GM23338 (cell line): Measurements from ENCODE around the gene VEGFA. TPM values are rescaled to one million over a fixed set of nuclear protein-coding genes. Genes with fewer than 3 reads are reported as not detected.
A peak's percentile ranks its signal among the peaks of the same experiment; 100 is the strongest.

Experiments
- ATAC-seq: fragments of 200-7000 bp; cut with Tn5 transposase; 3 replicates; pipeline ENCODE4 v1.9.1; 2020
- DNase-seq: peaks from one replicate; pipeline ENCODE4 v3.0.0-alpha.2; 2015; ENCODE audit warnings: low spot score
- H2AFZ ChIP-seq: fragments of 200-600 bp; sonication (generic); 2 replicates; pipeline ENCODE4 v1.8.0; 2016; ENCODE audit warnings: antibody characterized with exemption, mild to moderate bottlenecking, moderate library complexity
- H3F3A ChIP-seq: fragments of 200-600 bp; sonication (generic); replicated peaks from 2 replicates; pipeline ENCODE4 v1.8.0; 2017; ENCODE audit warnings: antibody characterized with exemption, mixed run types, low read depth
- H3K27ac ChIP-seq: fragments of 200-600 bp; sonication (generic); 2 replicates; pipeline ENCODE4 v1.6.1; 2016; ENCODE audit warnings: low read depth
- H3K27me3 ChIP-seq: fragments of 200-600 bp; sonication (generic); 2 replicates; pipeline ENCODE4 v1.8.0; 2016; ENCODE audit warnings: mild to moderate bottlenecking, mixed run types, moderate library complexity; ENCODE audit not compliant: insufficient read depth
- H3K36me3 ChIP-seq: fragments of 200-600 bp; sonication (generic); 2 replicates; pipeline ENCODE4 v1.8.0; 2016; ENCODE audit warnings: mild to moderate bottlenecking; ENCODE audit not compliant: insufficient read depth
- H3K4me1 ChIP-seq: fragments of 200-600 bp; sonication (generic); 2 replicates; pipeline ENCODE4 v1.8.0; 2016; ENCODE audit warnings: mild to moderate bottlenecking, moderate library complexity; ENCODE audit not compliant: insufficient read depth
- H3K4me2 ChIP-seq: fragments of 200-600 bp; sonication (generic); 2 replicates; pipeline ENCODE4 v1.7.1; 2017; ENCODE audit warnings: mixed run types
- H3K4me3 ChIP-seq: fragments of 200-600 bp; sonication (generic); 2 replicates; pipeline ENCODE4 v1.6.1; 2016; ENCODE audit warnings: mixed run types
- H3K79me2 ChIP-seq: fragments of 200-600 bp; sonication (generic); replicated peaks from 2 replicates; pipeline ENCODE4 v1.8.0; 2017; ENCODE audit warnings: mild to moderate bottlenecking; ENCODE audit not compliant: insufficient read depth
- H3K9me2 ChIP-seq: fragments of 200-600 bp; sonication (generic); 2 replicates; pipeline ENCODE4 v1.8.0; 2017; ENCODE audit not compliant: insufficient read depth
- H4K20me1 ChIP-seq: fragments of 200-600 bp; sonication (generic); replicated peaks from 2 replicates; pipeline ENCODE4 v1.8.0; 2017; ENCODE audit warnings: mild to moderate bottlenecking; ENCODE audit not compliant: insufficient read depth
- H3K27ac Mint-ChIP-seq: 2 replicates; pipeline ENCODE4 v1.8.0; 2020; ENCODE audit warnings: inconsistent platforms, mild to moderate bottlenecking, moderate library complexity, mixed read lengths
- H3K27me3 Mint-ChIP-seq: 3 replicates; pipeline ENCODE4 v1.8.0; 2022; ENCODE audit warnings: low read depth, mild to moderate bottlenecking, moderate library complexity, mixed read lengths, inconsistent platforms; ENCODE audit not compliant: insufficient read depth, poor library complexity
- H3K36me3 Mint-ChIP-seq: 3 replicates; pipeline ENCODE4 v1.8.0; 2021; ENCODE audit warnings: low read depth, mild to moderate bottlenecking, inconsistent platforms, moderate library complexity, mixed read lengths
- H3K4me1 Mint-ChIP-seq: 3 replicates; pipeline ENCODE4 v1.8.0; 2020; ENCODE audit warnings: mild to moderate bottlenecking, inconsistent platforms, mixed read lengths
- H3K4me3 Mint-ChIP-seq: 3 replicates; pipeline ENCODE4 v1.8.0; 2021; ENCODE audit warnings: moderate library complexity, mild to moderate bottlenecking, inconsistent platforms, mixed read lengths
- H3K9me3 Mint-ChIP-seq: 3 replicates; pipeline ENCODE4 v1.8.0; 2020; ENCODE audit warnings: moderate library complexity, mild to moderate bottlenecking, inconsistent platforms, mixed read lengths
- EZH2 ChIP-seq: fragments of 200-600 bp; sonication (generic); IDR thresholded peaks from one replicate; pipeline ENCODE4 v1.8.0; 2017; ENCODE audit warnings: antibody characterized with exemption, mild to moderate bottlenecking, low read depth; ENCODE audit not compliant: unreplicated experiment
- EZH2phosphoT487 ChIP-seq: fragments of 200-600 bp; sonication (generic); IDR thresholded peaks from one replicate; pipeline ENCODE4 v1.8.1; 2018; ENCODE audit warnings: antibody characterized with exemption; ENCODE audit not compliant: unreplicated experiment
- polyA plus RNA-seq: library from polyadenylated mRNA; unstranded; fragments of >200 nt; fragmentation: Nextera tagmentation; extraction: Ambion mirVana; gene quantifications from 2 replicates; pipeline ENCODE4 v1.2.1, GENCODE V29; 2016
- total RNA-seq: library from RNA; depleted of rRNA; stranded (reverse); fragments of >200 nt; shearing (Covaris generic); gene quantifications from 2 replicates; pipeline ENCODE4 v1.2.3, GENCODE V29; 2014
- TF ChIP-seq, protein P1 (sequence below): fragments of 250-450 bp; sonication (Bioruptor Pico); IDR thresholded peaks from 2 replicates; pipeline ENCODE4 v1.5.0; 2020; ENCODE audit warnings: mild to moderate bottlenecking, moderate library complexity
- TF ChIP-seq, protein P2 (sequence below), 2 experiments: fragments of 200-600 bp in 1 of 2; sonication (generic) in 1 of 2; conservative IDR thresholded peaks; 2 replicates each; pipeline versions ENCODE4 v1.5.1 to v1.6.1; 2016 to 2017; ENCODE audit warnings: antibody characterized with exemption in 2 of 2, low read depth in 2 of 2, mild to moderate bottlenecking in 2 of 2, moderate library complexity in 1 of 2

VEGFA gene
- total and polyA plus RNA-seq, 2 experiments from 2014 or later = 10.9 to 61.1 TPM

DNA sequence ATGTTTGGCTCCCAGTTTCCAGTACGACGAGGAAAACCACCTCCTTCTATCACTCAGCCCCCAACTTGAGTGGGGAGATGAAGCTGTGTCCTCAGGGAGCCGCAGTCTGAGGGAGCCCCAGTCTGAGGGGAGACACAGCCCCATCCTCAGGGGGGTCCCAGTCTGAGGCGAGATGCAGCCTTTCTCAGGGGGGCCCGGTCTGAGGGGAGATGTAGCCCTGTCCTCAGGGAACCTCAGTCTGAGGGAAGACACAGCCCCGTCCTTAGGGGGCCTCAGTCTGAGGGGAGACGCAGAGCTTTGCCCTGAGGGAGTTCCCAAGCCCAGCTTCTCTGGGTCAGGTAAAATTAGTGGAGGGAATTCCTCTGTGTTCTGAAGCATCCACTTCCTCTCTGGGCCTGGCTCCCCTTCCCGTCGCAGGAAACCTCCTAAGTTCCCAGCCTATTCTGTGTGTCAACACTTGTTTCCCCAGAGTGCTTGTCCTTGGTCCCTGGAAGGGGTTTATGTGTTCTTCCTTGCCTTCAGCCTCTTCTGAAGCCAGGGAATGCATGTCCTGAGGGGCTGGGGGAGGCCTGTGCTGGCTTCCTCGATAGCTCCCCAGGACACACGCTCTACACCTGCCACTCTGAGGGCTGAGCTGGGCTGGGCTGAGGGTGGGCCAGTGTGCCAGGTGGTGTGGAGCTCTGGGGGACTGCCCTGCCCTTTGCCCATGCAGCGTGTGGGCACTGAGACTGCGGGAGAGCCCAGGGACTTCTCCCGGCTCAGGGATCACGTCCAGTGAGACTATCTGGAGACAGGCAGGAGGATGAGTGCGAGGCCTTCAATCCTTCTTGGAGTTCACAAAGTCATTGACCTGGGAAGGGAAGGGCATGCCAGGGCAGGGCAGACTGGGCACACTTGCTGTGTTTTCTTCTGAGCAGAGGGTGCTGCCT lies 55.4 kb downstream of the VEGFA start:
- no peaks in the 10 kb centered on the region for H3K9me3 Mint-ChIP-seq
- ATAC-seq (peak; percentile 42), DNase-seq (peak; percentile 27)
- Histone ChIP-seq H3K36me3 (no peaks in the 10 kb centered on the region), H3K27me3 (no peaks in the 10 kb centered on the region), H3K4me2 (no peak overlapping the region), H3K4me1 (no peaks in the 10 kb centered on the region), H3K79me2 (no peaks in the 10 kb centered on the region), H3K9me2 (no peaks in the 10 kb centered on the region), H3K27ac (no peak overlapping the region), H2AFZ (peak overlapping the region; percentile 83), H4K20me1 (no peaks in the 10 kb centered on the region), H3K4me3 (no peak overlapping the region), H3F3A (no peaks in the 10 kb centered on the region)
- peaks cover 5% of the 10 kb centered on the region for H3K27me3 Mint-ChIP-seq
- peaks cover 7% of the 10 kb centered on the region; the same call in 2 of the 3 replicates for H3K4me1 Mint-ChIP-seq
- H3K27ac Mint-ChIP-seq = no peak overlapping the region
- H3K4me3 Mint-ChIP-seq = no peak overlapping the region
- no peaks in the 10 kb centered on the region for H3K36me3 Mint-ChIP-seq
- TF ChIP-seq EZH2phosphoT487 (no peak), EZH2 (no peak)
- TF ChIP-seq, protein P1, sequence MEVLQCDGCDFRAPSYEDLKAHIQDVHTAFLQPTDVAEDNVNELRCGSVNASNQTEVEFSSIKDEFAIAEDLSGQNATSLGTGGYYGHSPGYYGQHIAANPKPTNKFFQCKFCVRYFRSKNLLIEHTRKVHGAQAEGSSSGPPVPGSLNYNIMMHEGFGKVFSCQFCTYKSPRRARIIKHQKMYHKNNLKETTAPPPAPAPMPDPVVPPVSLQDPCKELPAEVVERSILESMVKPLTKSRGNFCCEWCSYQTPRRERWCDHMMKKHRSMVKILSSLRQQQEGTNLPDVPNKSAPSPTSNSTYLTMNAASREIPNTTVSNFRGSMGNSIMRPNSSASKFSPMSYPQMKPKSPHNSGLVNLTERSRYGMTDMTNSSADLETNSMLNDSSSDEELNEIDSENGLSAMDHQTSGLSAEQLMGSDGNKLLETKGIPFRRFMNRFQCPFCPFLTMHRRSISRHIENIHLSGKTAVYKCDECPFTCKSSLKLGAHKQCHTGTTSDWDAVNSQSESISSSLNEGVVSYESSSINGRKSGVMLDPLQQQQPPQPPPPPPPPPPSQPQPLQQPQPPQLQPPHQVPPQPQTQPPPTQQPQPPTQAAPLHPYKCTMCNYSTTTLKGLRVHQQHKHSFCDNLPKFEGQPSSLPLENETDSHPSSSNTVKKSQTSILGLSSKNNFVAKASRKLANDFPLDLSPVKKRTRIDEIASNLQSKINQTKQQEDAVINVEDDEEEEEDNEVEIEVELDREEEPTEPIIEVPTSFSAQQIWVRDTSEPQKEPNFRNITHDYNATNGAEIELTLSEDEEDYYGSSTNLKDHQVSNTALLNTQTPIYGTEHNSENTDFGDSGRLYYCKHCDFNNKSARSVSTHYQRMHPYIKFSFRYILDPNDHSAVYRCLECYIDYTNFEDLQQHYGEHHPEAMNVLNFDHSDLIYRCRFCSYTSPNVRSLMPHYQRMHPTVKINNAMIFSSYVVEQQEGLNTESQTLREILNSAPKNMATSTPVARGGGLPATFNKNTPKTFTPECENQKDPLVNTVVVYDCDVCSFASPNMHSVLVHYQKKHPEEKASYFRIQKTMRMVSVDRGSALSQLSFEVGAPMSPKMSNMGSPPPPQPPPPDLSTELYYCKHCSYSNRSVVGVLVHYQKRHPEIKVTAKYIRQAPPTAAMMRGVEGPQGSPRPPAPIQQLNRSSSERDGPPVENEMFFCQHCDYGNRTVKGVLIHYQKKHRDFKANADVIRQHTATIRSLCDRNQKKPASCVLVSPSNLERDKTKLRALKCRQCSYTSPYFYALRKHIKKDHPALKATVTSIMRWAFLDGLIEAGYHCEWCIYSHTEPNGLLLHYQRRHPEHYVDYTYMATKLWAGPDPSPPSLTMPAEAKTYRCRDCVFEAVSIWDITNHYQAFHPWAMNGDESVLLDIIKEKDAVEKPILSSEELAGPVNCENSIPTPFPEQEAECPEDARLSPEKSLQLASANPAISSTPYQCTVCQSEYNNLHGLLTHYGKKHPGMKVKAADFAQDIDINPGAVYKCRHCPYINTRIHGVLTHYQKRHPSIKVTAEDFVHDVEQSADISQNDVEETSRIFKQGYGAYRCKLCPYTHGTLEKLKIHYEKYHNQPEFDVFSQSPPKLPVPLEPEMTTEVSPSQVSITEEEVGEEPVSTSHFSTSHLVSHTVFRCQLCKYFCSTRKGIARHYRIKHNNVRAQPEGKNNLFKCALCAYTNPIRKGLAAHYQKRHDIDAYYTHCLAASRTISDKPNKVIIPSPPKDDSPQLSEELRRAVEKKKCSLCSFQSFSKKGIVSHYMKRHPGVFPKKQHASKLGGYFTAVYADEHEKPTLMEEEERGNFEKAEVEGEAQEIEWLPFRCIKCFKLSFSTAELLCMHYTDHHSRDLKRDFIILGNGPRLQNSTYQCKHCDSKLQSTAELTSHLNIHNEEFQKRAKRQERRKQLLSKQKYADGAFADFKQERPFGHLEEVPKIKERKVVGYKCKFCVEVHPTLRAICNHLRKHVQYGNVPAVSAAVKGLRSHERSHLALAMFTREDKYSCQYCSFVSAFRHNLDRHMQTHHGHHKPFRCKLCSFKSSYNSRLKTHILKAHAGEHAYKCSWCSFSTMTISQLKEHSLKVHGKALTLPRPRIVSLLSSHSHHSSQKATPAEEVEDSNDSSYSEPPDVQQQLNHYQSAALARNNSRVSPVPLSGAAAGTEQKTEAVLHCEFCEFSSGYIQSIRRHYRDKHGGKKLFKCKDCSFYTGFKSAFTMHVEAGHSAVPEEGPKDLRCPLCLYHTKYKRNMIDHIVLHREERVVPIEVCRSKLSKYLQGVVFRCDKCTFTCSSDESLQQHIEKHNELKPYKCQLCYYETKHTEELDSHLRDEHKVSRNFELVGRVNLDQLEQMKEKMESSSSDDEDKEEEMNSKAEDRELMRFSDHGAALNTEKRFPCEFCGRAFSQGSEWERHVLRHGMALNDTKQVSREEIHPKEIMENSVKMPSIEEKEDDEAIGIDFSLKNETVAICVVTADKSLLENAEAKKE (CRISPR knock-in tag) = no peak
- TF ChIP-seq, protein P2, sequence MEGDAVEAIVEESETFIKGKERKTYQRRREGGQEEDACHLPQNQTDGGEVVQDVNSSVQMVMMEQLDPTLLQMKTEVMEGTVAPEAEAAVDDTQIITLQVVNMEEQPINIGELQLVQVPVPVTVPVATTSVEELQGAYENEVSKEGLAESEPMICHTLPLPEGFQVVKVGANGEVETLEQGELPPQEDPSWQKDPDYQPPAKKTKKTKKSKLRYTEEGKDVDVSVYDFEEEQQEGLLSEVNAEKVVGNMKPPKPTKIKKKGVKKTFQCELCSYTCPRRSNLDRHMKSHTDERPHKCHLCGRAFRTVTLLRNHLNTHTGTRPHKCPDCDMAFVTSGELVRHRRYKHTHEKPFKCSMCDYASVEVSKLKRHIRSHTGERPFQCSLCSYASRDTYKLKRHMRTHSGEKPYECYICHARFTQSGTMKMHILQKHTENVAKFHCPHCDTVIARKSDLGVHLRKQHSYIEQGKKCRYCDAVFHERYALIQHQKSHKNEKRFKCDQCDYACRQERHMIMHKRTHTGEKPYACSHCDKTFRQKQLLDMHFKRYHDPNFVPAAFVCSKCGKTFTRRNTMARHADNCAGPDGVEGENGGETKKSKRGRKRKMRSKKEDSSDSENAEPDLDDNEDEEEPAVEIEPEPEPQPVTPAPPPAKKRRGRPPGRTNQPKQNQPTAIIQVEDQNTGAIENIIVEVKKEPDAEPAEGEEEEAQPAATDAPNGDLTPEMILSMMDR (conservative IDR thresholded peaks at IDR 0.05; ENCODE audit: low read depth in 2 of 2) = no peak
